ENCODE measurements around the gene TNNT1. TPM values are rescaled to one million over a fixed set of nuclear protein-coding genes. Genes with fewer than 3 reads are reported as not detected.

TNNT1 gene
- total RNA-seq, 1 experiment from 2014 or later = 228 TPM

- no TSS peak for BruUV-seq (replicated peaks)
Observed at GRCh38 chr19:55083004-55083850, 65.8 kb downstream of the TNNT1 start.

More at GRCh38 chr19:55083004-55083850, 65.8 kb downstream of the TNNT1 start:
- intact Hi-C loops (cut with micrococcal nuclease; ENCODE audit: unreplicated experiment) = no loop called here
- H4K20me1 ChIP-seq (ENCODE audit: insufficient read depth) = peaks cover 10% of the 10 kb centered on the region; the same call in 1 of the 2 replicates
- H3K27me3 ChIP-seq (ENCODE audit: insufficient read depth, low read depth) = no peaks in the 10 kb centered on the region
- CTCF ChIA-PET = no interaction called here
- H3K27ac ChIP-seq = no peak overlapping the region
- H3K9me2 ChIP-seq (ENCODE audit: insufficient read depth) = no peaks in the 10 kb centered on the region
- H3K4me3 ChIP-seq = no peak overlapping the region
- H3K9me3 ChIP-seq (ENCODE audit: insufficient read depth, low read depth) = no peaks in the 10 kb centered on the region
- no peak overlapping the region for H3K4me2 ChIP-seq
- no peaks in the 10 kb centered on the region for H3K79me2 ChIP-seq (ENCODE audit: low read depth)
- POLR2A ChIA-PET (ENCODE audit: unreplicated experiment) = no interaction called here
- H2AFZ ChIP-seq = no peak overlapping the region
- no peak for TF ChIP-seq EZH2 (IDR thresholded peaks at IDR 0.05; ENCODE audit: low read depth)
- TF ChIP-seq, protein P1, sequence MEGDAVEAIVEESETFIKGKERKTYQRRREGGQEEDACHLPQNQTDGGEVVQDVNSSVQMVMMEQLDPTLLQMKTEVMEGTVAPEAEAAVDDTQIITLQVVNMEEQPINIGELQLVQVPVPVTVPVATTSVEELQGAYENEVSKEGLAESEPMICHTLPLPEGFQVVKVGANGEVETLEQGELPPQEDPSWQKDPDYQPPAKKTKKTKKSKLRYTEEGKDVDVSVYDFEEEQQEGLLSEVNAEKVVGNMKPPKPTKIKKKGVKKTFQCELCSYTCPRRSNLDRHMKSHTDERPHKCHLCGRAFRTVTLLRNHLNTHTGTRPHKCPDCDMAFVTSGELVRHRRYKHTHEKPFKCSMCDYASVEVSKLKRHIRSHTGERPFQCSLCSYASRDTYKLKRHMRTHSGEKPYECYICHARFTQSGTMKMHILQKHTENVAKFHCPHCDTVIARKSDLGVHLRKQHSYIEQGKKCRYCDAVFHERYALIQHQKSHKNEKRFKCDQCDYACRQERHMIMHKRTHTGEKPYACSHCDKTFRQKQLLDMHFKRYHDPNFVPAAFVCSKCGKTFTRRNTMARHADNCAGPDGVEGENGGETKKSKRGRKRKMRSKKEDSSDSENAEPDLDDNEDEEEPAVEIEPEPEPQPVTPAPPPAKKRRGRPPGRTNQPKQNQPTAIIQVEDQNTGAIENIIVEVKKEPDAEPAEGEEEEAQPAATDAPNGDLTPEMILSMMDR (conservative IDR thresholded peaks at IDR 0.05) = no peak
- DNase-seq = peak in 1 of 2 experiments; percentile 5
- peaks cover 16% of the 10 kb centered on the region for H3K36me3 ChIP-seq (ENCODE audit: low read depth)
- H3K4me1 ChIP-seq (replicated peaks; ENCODE audit: insufficient read depth) = no peaks in the 10 kb centered on the region
- peaks cover 77% of the 10 kb centered on the region; the same call in 1 of the 2 replicates for H3F3A ChIP-seq (ENCODE audit: insufficient read depth, low read depth)

Small RNA genes within 50 kb of the gene (microRNA-seq; reads per million reads assigned to microRNA genes)
- not detected for gene MIR7975 (ENCODE audit: borderline number of aligned reads, borderline replicate concordance)

Other genes with a start within 250 kb of the TNNT1 start
- not detected in 2 replicates for gene NCR1, start 243.1 kb downstream of the TNNT1 start, total RNA-seq (2021)
- 0.25 and 0.50 TPM in 2 replicates for gene NLRP7, start 201.7 kb downstream of the TNNT1 start, total RNA-seq (2021)
- gene NLRP2, start 182.8 kb downstream of the TNNT1 start, total RNA-seq (2021) = 117 and 153 TPM in 2 replicates
- gene GP6, start 110.9 kb downstream of the TNNT1 start, total RNA-seq (2021) = 0.76 and 1.3 TPM in 2 replicates
- gene RDH13, start 86.1 kb downstream of the TNNT1 start, total RNA-seq (2021) = 39.8 and 42.1 TPM in 2 replicates
- gene EPS8L1, start 73.3 kb downstream of the TNNT1 start, total RNA-seq (2021) = 111 and 162 TPM in 2 replicates
- 110 and 114 TPM in 2 replicates for gene PPP1R12C, start 31.6 kb downstream of the TNNT1 start, total RNA-seq (2021)
- 13.7 and 18.2 TPM in 2 replicates for gene TNNI3, start 8.5 kb upstream of the TNNT1 start, total RNA-seq (2021)
- 51.8 and 76.6 TPM in 2 replicates for gene DNAAF3, start 17.4 kb upstream of the TNNT1 start, total RNA-seq (2021)
- 1.3 and 2.8 TPM in 2 replicates for gene SYT5, start 31.1 kb upstream of the TNNT1 start, total RNA-seq (2021)
- 11.7 and 21.4 TPM in 2 replicates for gene PTPRH, start 60.3 kb upstream of the TNNT1 start, total RNA-seq (2021)
- gene TMEM86B, start 79.6 kb upstream of the TNNT1 start, total RNA-seq (2021) = 18.1 and 18.4 TPM in 2 replicates
- gene PPP6R1, start 109.8 kb upstream of the TNNT1 start, total RNA-seq (2021) = 136 and 159 TPM in 2 replicates
- 66.2 and 79.6 TPM in 2 replicates for gene HSPBP1, start 130.9 kb upstream of the TNNT1 start, total RNA-seq (2021)
- gene BRSK1, start 134.8 kb upstream of the TNNT1 start, total RNA-seq (2021) = 6.5 and 14.4 TPM in 2 replicates
- not detected in 2 replicates for gene TMEM150B, start 176.1 kb upstream of the TNNT1 start, total RNA-seq (2021)
- 71.6 and 80.7 TPM in 2 replicates for gene KMT5C, start 190.7 kb upstream of the TNNT1 start, total RNA-seq (2021)
- gene COX6B2, start 205.5 kb upstream of the TNNT1 start, total RNA-seq (2021) = 3.3 and 3.7 TPM in 2 replicates
- 0.11 TPM in 1 of 2 replicates, not detected in the other for gene GARIN5B, start 214.1 kb upstream of the TNNT1 start, total RNA-seq (2021)
- 4.1 and 6.6 TPM in 2 replicates for gene IL11, start 221.3 kb upstream of the TNNT1 start, total RNA-seq (2021)
- not detected in 2 replicates for gene TMEM190, start 227.6 kb upstream of the TNNT1 start, total RNA-seq (2021)
- gene TMEM238, start 235.1 kb upstream of the TNNT1 start, total RNA-seq (2021) = 40.4 and 94.5 TPM in 2 replicates
- 2,433 and 2,547 TPM in 2 replicates for gene RPL28, start 236.7 kb upstream of the TNNT1 start, total RNA-seq (2021)